ENCODE data around the gene RB1.

DNA sequence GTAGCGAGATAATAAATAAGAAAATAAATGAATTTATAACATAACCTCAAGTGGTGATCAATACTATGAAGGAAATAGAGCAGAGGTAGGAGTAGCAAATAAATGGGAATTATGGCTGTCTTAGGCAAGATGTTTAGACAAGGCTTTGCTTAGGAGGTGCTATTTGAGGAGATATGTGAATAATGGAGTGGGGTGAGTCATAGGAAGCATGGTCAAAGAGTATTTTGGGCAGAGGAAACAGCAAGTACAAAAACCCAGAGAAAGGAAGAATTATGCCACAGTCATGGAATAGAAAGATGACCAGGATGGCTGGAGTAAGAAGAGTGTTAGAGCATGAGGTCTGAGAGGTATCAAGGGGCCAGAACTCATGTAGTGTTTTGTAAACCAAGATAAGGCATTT, 142.9 kb downstream of the RB1 start:
- TF ChIP-seq SIN3A (IDR thresholded peaks at IDR 0.05; ENCODE audit: low read depth) (no peak), POLR2A (IDR thresholded peaks at IDR 0.05; ENCODE audit: borderline replicate concordance, extremely low read depth, insufficient read depth, insufficient read length) (no peak)
- TF ChIP-seq, protein P1, sequence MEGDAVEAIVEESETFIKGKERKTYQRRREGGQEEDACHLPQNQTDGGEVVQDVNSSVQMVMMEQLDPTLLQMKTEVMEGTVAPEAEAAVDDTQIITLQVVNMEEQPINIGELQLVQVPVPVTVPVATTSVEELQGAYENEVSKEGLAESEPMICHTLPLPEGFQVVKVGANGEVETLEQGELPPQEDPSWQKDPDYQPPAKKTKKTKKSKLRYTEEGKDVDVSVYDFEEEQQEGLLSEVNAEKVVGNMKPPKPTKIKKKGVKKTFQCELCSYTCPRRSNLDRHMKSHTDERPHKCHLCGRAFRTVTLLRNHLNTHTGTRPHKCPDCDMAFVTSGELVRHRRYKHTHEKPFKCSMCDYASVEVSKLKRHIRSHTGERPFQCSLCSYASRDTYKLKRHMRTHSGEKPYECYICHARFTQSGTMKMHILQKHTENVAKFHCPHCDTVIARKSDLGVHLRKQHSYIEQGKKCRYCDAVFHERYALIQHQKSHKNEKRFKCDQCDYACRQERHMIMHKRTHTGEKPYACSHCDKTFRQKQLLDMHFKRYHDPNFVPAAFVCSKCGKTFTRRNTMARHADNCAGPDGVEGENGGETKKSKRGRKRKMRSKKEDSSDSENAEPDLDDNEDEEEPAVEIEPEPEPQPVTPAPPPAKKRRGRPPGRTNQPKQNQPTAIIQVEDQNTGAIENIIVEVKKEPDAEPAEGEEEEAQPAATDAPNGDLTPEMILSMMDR (IDR thresholded peaks at IDR 0.05 in 2 of 3, conservative IDR thresholded peaks at IDR 0.05 in 1 of 3; ENCODE audit: borderline replicate concordance in 1 of 3, insufficient read depth in 1 of 3, low read depth in 2 of 3, low read length in 2 of 3), result no peak
